H1 (cell line): ENCODE results near the gene WNT9A. TPM values are rescaled to one million over a fixed set of nuclear protein-coding genes. Genes with fewer than 3 reads are reported as not detected.

Source experiments
- CTCF ChIA-PET: fragments of 300-600 bp; sonication (Branson Sonifier 250); formaldehyde crosslinking; loops from one replicate; lab custom pipeline; 2021; ENCODE audit not compliant: partially characterized antibody; lab: Charles Lee
- POLR2A ChIA-PET: fragments of 300-600 bp; sonication (Branson Sonifier 250); formaldehyde crosslinking; loops from one replicate; lab custom pipeline; 2021; ENCODE audit warnings: inconsistent platforms; ENCODE audit not compliant: partially characterized antibody; lab: Charles Lee
- DNase-seq, 2 experiments: peaks; one replicate each; pipeline versions ENCODE4 v3.0.0 to v3.0.0-alpha.2; 2010 to 2022; ENCODE audit warnings: low spot score in 2 of 2, low read depth in 1 of 2, mixed read lengths in 1 of 2
- FAIRE-seq: peaks from 2 replicates; lab custom pipeline; 2011; peaks lifted over from hg19 to GRCh38; lab: Jason Lieb, UNC
- H2AFZ ChIP-seq: 2 replicates; pipeline ENCODE4 v1.8.1; 2012; ENCODE audit warnings: low read length, inconsistent platforms
- H2AK5ac ChIP-seq: 2 replicates; pipeline ENCODE4 v1.6.1; 2013; ENCODE audit warnings: low read depth, low read length
- H2BK120ac ChIP-seq: replicated peaks from 2 replicates; pipeline ENCODE3; 2013; ENCODE audit warnings: low read depth, low read length, inconsistent platforms
- H2BK12ac ChIP-seq: 2 replicates; pipeline ENCODE4 v1.6.1; 2013; ENCODE audit warnings: low read depth, low read length
- H2BK15ac ChIP-seq: 2 replicates; pipeline ENCODE4 v1.6.1; 2013; ENCODE audit warnings: low read length
- H2BK20ac ChIP-seq: 2 replicates; pipeline ENCODE4 v1.6.1; 2013; ENCODE audit warnings: low read length
- H2BK5ac ChIP-seq: 2 replicates; pipeline ENCODE4 v1.6.1; 2013; ENCODE audit warnings: low read depth, low read length
- H3K14ac ChIP-seq: 2 replicates; pipeline ENCODE4 v1.6.1; 2013; ENCODE audit warnings: inconsistent platforms; ENCODE audit not compliant: insufficient read length
- H3K18ac ChIP-seq: 2 replicates; pipeline ENCODE4 v1.6.1; 2013; ENCODE audit warnings: low read length; ENCODE audit errors: extremely low read depth
- H3K23ac ChIP-seq: 2 replicates; pipeline ENCODE4 v1.6.1; 2013; ENCODE audit warnings: inconsistent platforms; ENCODE audit not compliant: insufficient read length
- H3K23me2 ChIP-seq: 2 replicates; pipeline ENCODE4 v1.6.1; 2013; ENCODE audit warnings: low read depth, low read length
- H3K27ac ChIP-seq: 2 replicates; pipeline ENCODE4 v1.6.1; 2011; ENCODE audit warnings: low read depth, low read length, inconsistent platforms
- H3K27me3 ChIP-seq, 4 experiments: replicated peaks in 1 of 4; 1 replicate in 1 of 4; 2 replicates in 3 of 4; pipeline versions ENCODE4 v1.6.1 to v1.8.1; 2011 to 2013; ENCODE audit warnings: low read length in 3 of 4, mild to moderate bottlenecking in 3 of 4, inconsistent platforms in 2 of 4, mixed read lengths in 2 of 4, moderate library complexity in 1 of 4; ENCODE audit not compliant: control insufficient read depth in 3 of 4, insufficient read depth in 3 of 4; ENCODE audit errors: extremely low read depth in 1 of 4
- H3K36me3 ChIP-seq, 4 experiments: 2 replicates each; pipeline versions ENCODE4 v1.6.1 to v1.8.1; 2011 to 2013; ENCODE audit warnings: mild to moderate bottlenecking in 4 of 4, low read length in 3 of 4, moderate library complexity in 2 of 4, control low read depth in 1 of 4, inconsistent platforms in 1 of 4; ENCODE audit not compliant: insufficient read depth in 4 of 4, control insufficient read depth in 2 of 4
- H3K4ac ChIP-seq: replicated peaks from 2 replicates; pipeline ENCODE3; 2013; ENCODE audit warnings: low read length, low read depth, mixed read lengths, inconsistent platforms; ENCODE audit not compliant: insufficient read length
- H3K4me1 ChIP-seq, 4 experiments: replicated peaks in 1 of 4; 1 replicate in 1 of 4; 2 replicates in 3 of 4; pipeline versions ENCODE4 v1.6.1 to v1.8.1; 2011 to 2013; ENCODE audit warnings: low read length in 3 of 4, inconsistent platforms in 2 of 4, mixed read lengths in 1 of 4; ENCODE audit not compliant: insufficient read depth in 4 of 4, control insufficient read depth in 3 of 4
- H3K4me2 ChIP-seq, 2 experiments: 2 replicates each; pipeline versions ENCODE4 v1.6.1 to v1.8.1; 2011 to 2013; ENCODE audit warnings: low read depth in 2 of 2, low read length in 2 of 2, control low read depth in 1 of 2, inconsistent platforms in 1 of 2, mild to moderate bottlenecking in 1 of 2; ENCODE audit not compliant: insufficient read depth in 1 of 2
- H3K4me3 ChIP-seq, 4 experiments: fragments of 200-600, 300-600 bp in 1 of 4; sonication (generic), shearing (Covaris generic), sonication (Bioruptor Twin) in 1 of 4; 2 replicates each; pipeline versions ENCODE4 v1.5.1 to v1.8.1; 2011 to 2016; ENCODE audit warnings: low read length in 4 of 4, low read depth in 3 of 4, control low read depth in 2 of 4, inconsistent platforms in 2 of 4, mild to moderate bottlenecking in 2 of 4, mixed read lengths in 1 of 4, moderate library complexity in 1 of 4; ENCODE audit not compliant: insufficient read depth in 2 of 4; ENCODE audit errors: extremely low read depth in 1 of 4
- H3K56ac ChIP-seq: replicated peaks from 2 replicates; pipeline ENCODE3; 2013; ENCODE audit warnings: low read depth, mild to moderate bottlenecking, mixed read lengths, low read length, inconsistent platforms; ENCODE audit not compliant: insufficient read length
- H3K79me1 ChIP-seq: 2 replicates; pipeline ENCODE4 v1.6.1; 2013; ENCODE audit warnings: low read depth, low read length, control low read depth
- H3K79me2 ChIP-seq, 2 experiments: 2 replicates each; pipeline versions ENCODE4 v1.6.1 to v1.8.1; 2012 to 2013; ENCODE audit warnings: low read length in 2 of 2, mild to moderate bottlenecking in 2 of 2, inconsistent platforms in 1 of 2; ENCODE audit not compliant: insufficient read depth in 2 of 2, control insufficient read depth in 1 of 2
- H3K9ac ChIP-seq, 4 experiments: replicated peaks in 1 of 4; 1 replicate in 1 of 4; 2 replicates in 3 of 4; pipeline versions ENCODE4 v1.6.1 to v1.8.1; 2011 to 2013; ENCODE audit warnings: low read depth in 3 of 4, low read length in 3 of 4, control low read depth in 2 of 4, mild to moderate bottlenecking in 2 of 4, moderate library complexity in 2 of 4, inconsistent platforms in 1 of 4; ENCODE audit errors: extremely low read depth in 1 of 4
- H3K9me3 ChIP-seq, 2 experiments: 2 replicates each; pipeline versions ENCODE4 v1.6.1 to v1.8.1; 2012 to 2013; ENCODE audit warnings: mild to moderate bottlenecking in 2 of 2, moderate library complexity in 2 of 2, control low read depth in 1 of 2, inconsistent platforms in 1 of 2, low read depth in 1 of 2, low read length in 1 of 2, mixed read lengths in 1 of 2; ENCODE audit not compliant: insufficient read depth in 2 of 2
- H4K20me1 ChIP-seq, 2 experiments: replicated peaks in 1 of 2; 2 replicates each; pipeline versions ENCODE3 to v1.8.1; 2011 to 2013; ENCODE audit warnings: inconsistent platforms in 2 of 2, low read length in 2 of 2, mild to moderate bottlenecking in 1 of 2; ENCODE audit not compliant: insufficient read depth in 2 of 2, control insufficient read depth in 1 of 2
- H4K5ac ChIP-seq: 2 replicates; pipeline ENCODE4 v1.6.1; 2013; ENCODE audit warnings: low read length, low read depth, mixed read lengths, inconsistent platforms; ENCODE audit not compliant: insufficient read length
- H4K8ac ChIP-seq: 2 replicates; pipeline ENCODE4 v1.8.0; 2013; ENCODE audit warnings: mild to moderate bottlenecking, moderate library complexity, low read length, inconsistent platforms; ENCODE audit not compliant: insufficient read depth; ENCODE audit errors: extremely low read depth
- H4K91ac ChIP-seq: replicated peaks from 2 replicates; pipeline ENCODE3; 2013; ENCODE audit warnings: low read length, mixed read lengths, inconsistent platforms; ENCODE audit not compliant: insufficient read length
- ATF3 ChIP-seq: IDR thresholded peaks from 2 replicates; pipeline ENCODE4 v1.6.1; 2011; ENCODE audit warnings: low read depth, mild to moderate bottlenecking, low read length; ENCODE audit not compliant: insufficient read depth
- BCL11A ChIP-seq, 2 experiments: IDR thresholded peaks; one replicate each; pipeline ENCODE4 v1.6.1; 2011; ENCODE audit warnings: low read depth in 2 of 2, low read length in 2 of 2, mild to moderate bottlenecking in 2 of 2
- CBX5 ChIP-seq: fragments of 300-800, 300-1000 bp; sonication (generic); IDR thresholded peaks from 2 replicates; pipeline ENCODE4 v1.7.1; 2016; ENCODE audit warnings: antibody characterized with exemption, low read length, low read depth
- KDM5A ChIP-seq: fragments of 200-600 bp; IDR thresholded peaks from 2 replicates; pipeline ENCODE4 v1.7.1; 2012; ENCODE audit warnings: mild to moderate bottlenecking, low read length, inconsistent platforms, mixed read lengths
- MAFK ChIP-seq: IDR thresholded peaks from 2 replicates; pipeline ENCODE4 v1.6.1; 2012; ENCODE audit warnings: low read depth, mild to moderate bottlenecking, improper control_type of control experiment, low read length
- POU5F1 ChIP-seq: IDR thresholded peaks from 2 replicates; pipeline ENCODE4 v1.6.1; 2011; ENCODE audit warnings: low read depth, mild to moderate bottlenecking, low read length, moderate library complexity
- RAD21 ChIP-seq, 2 experiments: IDR thresholded peaks in 1 of 2; conservative IDR thresholded peaks in 1 of 2; 2 replicates each; pipeline ENCODE4 v1.6.1; 2011; ENCODE audit warnings: low read depth in 2 of 2, low read length in 2 of 2, improper control_type of control experiment in 1 of 2, inconsistent platforms in 1 of 2, mild to moderate bottlenecking in 1 of 2, moderate library complexity in 1 of 2
- SAP30 ChIP-seq: fragments of 300-600 bp; sonication (generic); IDR thresholded peaks from 2 replicates; pipeline ENCODE4 v1.7.1; 2012; ENCODE audit warnings: low read length, moderate library complexity, mild to moderate bottlenecking, inconsistent platforms; ENCODE audit not compliant: insufficient read depth, insufficient replicate concordance
- TBP ChIP-seq: IDR thresholded peaks from 2 replicates; pipeline ENCODE4 v1.6.1; 2011; ENCODE audit warnings: low read depth, low read length, improper control_type of control experiment
- TEAD4 ChIP-seq: IDR thresholded peaks from 2 replicates; pipeline ENCODE4 v1.6.1; 2012; ENCODE audit warnings: low read depth, low read length, inconsistent platforms, mixed read lengths
- WGBS, 2 experiments: shearing (Covaris generic) in 1 of 2; methylation state at CpG; one replicate each; pipeline versions ENCODE4 v1.1.6 to v1.1.7; 2013 to 2015; ENCODE audit warnings: low lambda C conversion rate in 2 of 2, mixed read lengths in 2 of 2, inconsistent platforms in 1 of 2, low coverage in 1 of 2, missing lambda C conversion rate in 1 of 2; ENCODE audit not compliant: insufficient replicate concordance in 2 of 2, insufficient coverage in 1 of 2, insufficient read length in 1 of 2; ENCODE audit errors: extremely low coverage in 1 of 2, missing lambda C conversion rate in 1 of 2; 5-methylcytosine and 5-hydroxymethylcytosine counted together
- polyA plus RNA-seq, 7 experiments: library from polyadenylated mRNA; depleted of rRNA in 3 of 7; stranded (reverse) in 5 of 7; unstranded in 2 of 7; fragments of >200 nt in 5 of 7; fragments of 200-250 nt in 2 of 7; gene quantifications; 1 replicate in 5 of 7; 2 replicates in 1 of 7; 4 replicates in 1 of 7; pipeline versions ENCODE4 v1.2.1 to v1.2.3, GENCODE V29; 2011 to 2013; ENCODE audit warnings: missing spikeins in 2 of 7, mixed read lengths in 2 of 7
- total RNA-seq: library from RNA; stranded (reverse); fragmentation: NEBNext Ultra II Directional; extraction: Animal tissue kit (Norgen Biotek cat#: 25700); gene quantifications from 2 replicates; pipeline ENCODE4 v1.2.1, GENCODE V29; 2021

Gene WNT9A
- total and polyA plus RNA-seq, 2 of the 8 experiments (the other 6 are each of a cell fraction or from before 2014, with no cell fraction given) = 1.1 to 1.5 TPM

GRCh38 chr1:227918083-227918700 is 29.5 kb downstream of the WNT9A start:
- Histone ChIP-seq H2BK20ac (no peak overlapping the region), H3K14ac (no peak overlapping the region), H3K4ac (no peak overlapping the region), H2BK12ac (no peak overlapping the region), H3K4me3 (no peak overlapping the region), H3K18ac (no peak overlapping the region; the same call in 1 of the 2 replicates), H4K91ac (no peak overlapping the region), H2AK5ac (no peak overlapping the region), H3K79me1 (no peaks in the 10 kb centered on the region), H2AFZ (no peak overlapping the region), H4K8ac (no peak overlapping the region), H3K9me3 (no peaks in the 10 kb centered on the region), H3K56ac (no peak overlapping the region), H3K4me1 (peaks cover 3 to 39% (median 20%) of the 10 kb centered on the region in 4 experiments), H3K27ac (no peak overlapping the region; the same call in 1 of the 2 replicates), H2BK15ac (no peak overlapping the region), H3K4me2 (no peak overlapping the region), H3K79me2 (no peaks in the 10 kb centered on the region; a peak in 1 of 4 replicates), H3K36me3 (no peaks in the 10 kb centered on the region), H3K27me3 (no peaks in the 10 kb centered on the region; a peak in 1 of 7 replicates), H2BK5ac (no peak overlapping the region), H4K20me1 (peaks cover 0 to 3% of the 10 kb centered on the region in 2 experiments), H4K5ac (no peak overlapping the region), H3K23ac (no peak overlapping the region), H3K9ac (no peak overlapping the region), H2BK120ac (no peak overlapping the region), H3K23me2 (peaks cover 2% of the 10 kb centered on the region; the same call in 1 of the 2 replicates)
- 86% methylated on average over 4 of the region's 5 CpGs; no CpG with 5 or more reads in 1 of the 2 experiments for WGBS, 2 experiments
- CTCF ChIA-PET = no interaction called here
- DNase-seq = no peak
- no peak for FAIRE-seq
- TF ChIP-seq SAP30 (no peak), MAFK (no peak), ATF3 (no peak), BCL11A (IDR thresholded peaks at IDR 0.05; ENCODE audit: low read depth in 2 of 2, low read length in 2 of 2) (no peak), RAD21 (IDR thresholded peaks at IDR 0.05 in 1 of 2, conservative IDR thresholded peaks at IDR 0.05 in 1 of 2; ENCODE audit: low read depth in 2 of 2, low read length in 2 of 2) (no peak), TBP (no peak), KDM5A (no peak), TEAD4 (no peak), CBX5 (no peak), POU5F1 (no peak)
- POLR2A ChIA-PET = interaction anchor here (1.2 kb wide), 1 partner anchor 33 kb away, joined by 3 read pairs; no protein-coding TSS in a partner anchor
